SK-N-SH (cell line): Measurements from ENCODE around the gene SGCE. TPM values are rescaled to one million over a fixed set of nuclear protein-coding genes. Genes with fewer than 3 reads are reported as not detected.
A peak's percentile ranks its signal among the peaks of the same experiment; 100 is the strongest.

Source experiments
- CTCF ChIA-PET: fragments of 300-600, 350-600 bp; formaldehyde crosslinking; extraction: SDS; loops from one replicate; lab custom pipeline; 2021; lab: Yijun Ruan, JAX
- POLR2A ChIA-PET: fragments of 350-600 bp; sonication (Branson Sonifier 250); formaldehyde crosslinking; extraction: SDS; loops from one replicate; lab custom pipeline; 2020; ENCODE audit warnings: antibody characterized with exemption, inconsistent platforms; lab: Yijun Ruan, JAX
- DNase-seq: peaks from one replicate; pipeline ENCODE4 v3.0.0; 2012
- H2AFZ ChIP-seq: fragments of 200-600 bp; sonication (generic); 2 replicates; pipeline ENCODE4 v1.8.1; 2016; ENCODE audit warnings: antibody characterized with exemption, mild to moderate bottlenecking, low read depth
- H3F3A ChIP-seq: fragments of 200-600 bp; sonication (generic); replicated peaks from 2 replicates; pipeline ENCODE3; 2016; ENCODE audit warnings: antibody characterized with exemption, mild to moderate bottlenecking; ENCODE audit not compliant: insufficient read depth
- H3K27ac ChIP-seq, 2 experiments: fragments of 200-500 bp in 1 of 2; fragments of 200-600 bp in 1 of 2; sonication (Bioruptor generic) in 1 of 2; sonication (generic), shearing (Covaris generic) in 1 of 2; 2 replicates each; pipeline versions ENCODE4 v1.5.1 to v1.6.1; 2014 to 2016; ENCODE audit warnings: low read depth in 2 of 2, inconsistent platforms in 1 of 2, low read length in 1 of 2, mild to moderate bottlenecking in 1 of 2, mixed read lengths in 1 of 2
- H3K27me3 ChIP-seq: fragments of 200-600 bp; sonication (generic), shearing (Covaris generic); 2 replicates; pipeline ENCODE4 v1.6.1; 2016; ENCODE audit warnings: mixed run types; ENCODE audit not compliant: insufficient read depth
- H3K36me3 ChIP-seq, 2 experiments: fragments of 200-500 bp in 1 of 2; fragments of 200-600 bp in 1 of 2; sonication (Bioruptor generic) in 1 of 2; sonication (generic) in 1 of 2; replicated peaks in 1 of 2; 2 replicates each; pipeline versions ENCODE3 to v1.5.1; 2014 to 2016; ENCODE audit warnings: low read length in 1 of 2, mild to moderate bottlenecking in 1 of 2; ENCODE audit not compliant: insufficient read depth in 2 of 2, control insufficient read depth in 1 of 2
- H3K4me1 ChIP-seq, 2 experiments: fragments of 200-500 bp in 1 of 2; fragments of 200-600 bp in 1 of 2; sonication (Bioruptor generic) in 1 of 2; sonication (generic), shearing (Covaris generic) in 1 of 2; 2 replicates each; pipeline versions ENCODE4 v1.5.1 to v1.6.1; 2014 to 2016; ENCODE audit warnings: low read depth in 1 of 2, low read length in 1 of 2, mixed run types in 1 of 2; ENCODE audit not compliant: insufficient read depth in 2 of 2, control insufficient read depth in 1 of 2
- H3K4me2 ChIP-seq: fragments of 200-600 bp; sonication (generic), shearing (Covaris generic); 2 replicates; pipeline ENCODE4 v1.6.1; 2017; ENCODE audit warnings: mixed run types
- H3K4me3 ChIP-seq, 2 experiments: fragments of 200-500 bp in 1 of 2; fragments of 200-600 bp in 1 of 2; sonication (Bioruptor generic) in 1 of 2; sonication (generic), shearing (Covaris generic) in 1 of 2; 2 replicates each; pipeline versions ENCODE4 v1.5.1 to v1.8.1; 2014 to 2016; ENCODE audit warnings: low read depth in 2 of 2, inconsistent platforms in 1 of 2, low read length in 1 of 2, mild to moderate bottlenecking in 1 of 2, mixed read lengths in 1 of 2, moderate library complexity in 1 of 2
- H3K79me2 ChIP-seq: fragments of 200-600 bp; sonication (generic); 2 replicates; pipeline ENCODE4 v1.8.1; 2017; ENCODE audit warnings: mild to moderate bottlenecking; ENCODE audit not compliant: insufficient read depth
- H3K9ac ChIP-seq: fragments of 200-600 bp; sonication (generic); 2 replicates; pipeline ENCODE4 v1.6.1; 2017; ENCODE audit warnings: mixed run types
- H3K9me2 ChIP-seq: fragments of 200-600 bp; sonication (generic); 2 replicates; pipeline ENCODE4 v1.6.1; 2017; ENCODE audit warnings: mixed run types
- H3K9me3 ChIP-seq: fragments of 200-600 bp; sonication (generic); 2 replicates; pipeline ENCODE4 v1.6.1; 2017; ENCODE audit warnings: mixed run types, mild to moderate bottlenecking, moderate library complexity
- H4K20me1 ChIP-seq: fragments of 200-600 bp; sonication (generic); 2 replicates; pipeline ENCODE4 v1.6.1; 2017; ENCODE audit warnings: mild to moderate bottlenecking, mixed run types; ENCODE audit not compliant: insufficient read depth
- CHD2 ChIP-seq: fragments of 150-350 bp; IDR thresholded peaks from 2 replicates; pipeline ENCODE4 v1.6.1; 2018; ENCODE audit warnings: low read length; ENCODE audit not compliant: partially characterized antibody
- EP300 ChIP-seq, 2 experiments: IDR thresholded peaks; 2 replicates each; pipeline versions ENCODE4 v1.4.0 to v1.6.1; 2012; ENCODE audit warnings: borderline replicate concordance in 1 of 2, low read depth in 1 of 2, low read length in 1 of 2
- FOSL2 ChIP-seq: IDR thresholded peaks from 2 replicates; pipeline ENCODE4 v1.4.0; 2012; ENCODE audit warnings: low read depth, mild to moderate bottlenecking, moderate library complexity, borderline replicate concordance
- FOXJ3 ChIP-seq: sonication (generic); formaldehyde crosslinking; IDR thresholded peaks from 2 replicates; pipeline ENCODE4 v1.5.1; 2020; ENCODE audit warnings: mild to moderate bottlenecking, missing genetic modification reagents
- IRF3 ChIP-seq: fragments of 150-350 bp; IDR thresholded peaks from 2 replicates; pipeline ENCODE4 v1.6.1; 2016; ENCODE audit warnings: mild to moderate bottlenecking, low read depth, low read length
- JUND ChIP-seq: IDR thresholded peaks from 2 replicates; pipeline ENCODE4 v1.4.0; 2012
- MAX ChIP-seq: IDR thresholded peaks from 2 replicates; pipeline ENCODE4 v1.4.0; 2012; ENCODE audit warnings: low read depth
- MEF2A ChIP-seq: IDR thresholded peaks from 2 replicates; pipeline ENCODE4 v1.4.0; 2012; ENCODE audit warnings: low read depth, borderline replicate concordance
- MXI1 ChIP-seq: IDR thresholded peaks from 2 replicates; pipeline ENCODE4 v1.6.1; 2012; ENCODE audit warnings: mild to moderate bottlenecking, low read depth, low read length, improper control_type of control experiment
- NFIC ChIP-seq: IDR thresholded peaks from 2 replicates; pipeline ENCODE4 v1.4.0; 2012; ENCODE audit warnings: borderline replicate concordance
- NRF1 ChIP-seq: IDR thresholded peaks from 2 replicates; pipeline ENCODE4 v1.6.1; 2012; ENCODE audit warnings: low read depth, mild to moderate bottlenecking, low read length
- PBX3 ChIP-seq: IDR thresholded peaks from 2 replicates; pipeline ENCODE4; 2012
- POLR2AphosphoS5 ChIP-seq: IDR thresholded peaks from 2 replicates; pipeline ENCODE4 v1.6.1; 2012; ENCODE audit warnings: low read depth, low read length
- RCOR1 ChIP-seq: fragments of 150-350 bp; IDR thresholded peaks from 2 replicates; pipeline ENCODE4 v1.6.1; 2017; ENCODE audit warnings: antibody characterized with exemption, low read length
- SIN3A ChIP-seq: IDR thresholded peaks from 2 replicates; pipeline ENCODE4 v1.6.1; 2012; ENCODE audit warnings: low read depth, mild to moderate bottlenecking, low read length, moderate library complexity, borderline replicate concordance
- SMC3 ChIP-seq: IDR thresholded peaks from 2 replicates; pipeline ENCODE4 v1.6.1; 2012; ENCODE audit warnings: low read depth, low read length, improper control_type of control experiment
- TAF1 ChIP-seq: IDR thresholded peaks from 2 replicates; pipeline ENCODE4 v1.6.1; 2012; ENCODE audit warnings: low read depth, mild to moderate bottlenecking, low read length, moderate library complexity, borderline replicate concordance
- TCF12 ChIP-seq: IDR thresholded peaks from 2 replicates; pipeline ENCODE4 v1.4.0; 2012
- TEAD4 ChIP-seq: IDR thresholded peaks from 2 replicates; pipeline ENCODE4 v1.4.0; 2012; ENCODE audit warnings: mild to moderate bottlenecking, borderline replicate concordance; ENCODE audit not compliant: insufficient read depth
- USF1 ChIP-seq: IDR thresholded peaks from 2 replicates; pipeline ENCODE4 v1.4.0; 2012; ENCODE audit warnings: low read depth, borderline replicate concordance
- USF2 ChIP-seq: fragments of 150-350 bp; IDR thresholded peaks from 2 replicates; pipeline ENCODE4 v1.6.1; 2017; ENCODE audit warnings: antibody characterized with exemption, low read length, low read depth, borderline replicate concordance
- YY1 ChIP-seq: IDR thresholded peaks from 2 replicates; pipeline ENCODE4 v1.4.0; 2012; ENCODE audit warnings: low read depth, mild to moderate bottlenecking
- ZBTB33 ChIP-seq: IDR thresholded peaks from 2 replicates; pipeline ENCODE4 v1.4.0; 2012; ENCODE audit warnings: low read depth, borderline replicate concordance
- WGBS: methylation state at CpG from one replicate; pipeline ENCODE4 v1.1.6; 2017; ENCODE audit warnings: low lambda C conversion rate; 5-methylcytosine and 5-hydroxymethylcytosine counted together
- polyA plus RNA-seq, 3 experiments: library from polyadenylated mRNA; depleted of rRNA; stranded (reverse); fragments of >200 nt; gene quantifications; 2 replicates each; pipeline ENCODE4 v1.2.3, GENCODE V29; 2012

Gene SGCE
- polyA plus RNA-seq, 1 of the 3 experiments (the other 2 are of a cell fraction): 69.5 TPM

GRCh38 chr7:94632338-94633013 lies 23.5 kb downstream of the SGCE start:
- peaks cover 11 to 29% of the 10 kb centered on the region in 2 experiments for H3K4me1 ChIP-seq
- no peak overlapping the region for H2AFZ ChIP-seq
- H3K9ac ChIP-seq: peak overlapping the region; percentile 35
- H3K9me3 ChIP-seq: no peaks in the 10 kb centered on the region
- peak overlapping the region; percentile 44 to 84; a peak in 3 of 4 replicates for H3K27ac ChIP-seq
- TF ChIP-seq YY1: no peak
- no peak for TF ChIP-seq TAF1
- TF ChIP-seq PBX3: peak; percentile 97
- peak; percentile 100 for TF ChIP-seq MEF2A
- TF ChIP-seq SIN3A: peak; percentile 60; the same call in 1 of the 2 replicates
- peak; percentile 36; the same call in 1 of the 2 replicates for TF ChIP-seq MAX
- no peak for TF ChIP-seq RCOR1
- TF ChIP-seq EP300 (IDR thresholded peaks at IDR 0.05; ENCODE audit: borderline replicate concordance in 1 of 2, low read depth in 1 of 2, low read length in 1 of 2): peak in 1 of 2 experiments; percentile 81; a peak in 2 of 4 replicates
- no peak for TF ChIP-seq IRF3
- TF ChIP-seq CHD2: no peak
- TF ChIP-seq USF1: no peak
- TF ChIP-seq NRF1: no peak
- TF ChIP-seq JUND: peak; percentile 92
- peak; percentile 97 for TF ChIP-seq TCF12
- TF ChIP-seq USF2: no peak
- TF ChIP-seq MXI1: no peak
- peak; percentile 83 for TF ChIP-seq POLR2AphosphoS5
- TF ChIP-seq TEAD4: peak; percentile 79
- peak; percentile 94; the same call in 1 of the 2 replicates for TF ChIP-seq FOSL2
- TF ChIP-seq SMC3: no peak
- peak; percentile 65; the same call in 1 of the 2 replicates for TF ChIP-seq NFIC
- TF ChIP-seq FOXJ3 (CRISPR knock-in tag): no peak
- peak; percentile 23; the same call in 1 of the 2 replicates for TF ChIP-seq ZBTB33
- no peak for DNase-seq
- 34% methylated on average over 5 of the region's 5 CpGs for WGBS
- H3K36me3 ChIP-seq: peaks cover 10 to 12% of the 10 kb centered on the region in 2 experiments
- H4K20me1 ChIP-seq: peaks cover 15% of the 10 kb centered on the region
- H3K9me2 ChIP-seq: no peaks in the 10 kb centered on the region
- H3K4me3 ChIP-seq: no peak overlapping the region; a peak in 2 of 4 replicates
- H3K4me2 ChIP-seq: peak overlapping the region; percentile 61
- peaks cover 17% of the 10 kb centered on the region for H3F3A ChIP-seq
- ChIA-PET POLR2A (no interaction called here), CTCF (interaction anchor here (1.1 to 1.6 kb wide), 4 partner anchors 12 to 183 kb away, joined by 3 to 5 read pairs (median 3); no protein-coding TSS in a partner anchor)
- H3K27me3 ChIP-seq: no peaks in the 10 kb centered on the region
- H3K79me2 ChIP-seq: peaks cover 50% of the 10 kb centered on the region
